ENCODE results near the gene TRIOBP.

DNA sequence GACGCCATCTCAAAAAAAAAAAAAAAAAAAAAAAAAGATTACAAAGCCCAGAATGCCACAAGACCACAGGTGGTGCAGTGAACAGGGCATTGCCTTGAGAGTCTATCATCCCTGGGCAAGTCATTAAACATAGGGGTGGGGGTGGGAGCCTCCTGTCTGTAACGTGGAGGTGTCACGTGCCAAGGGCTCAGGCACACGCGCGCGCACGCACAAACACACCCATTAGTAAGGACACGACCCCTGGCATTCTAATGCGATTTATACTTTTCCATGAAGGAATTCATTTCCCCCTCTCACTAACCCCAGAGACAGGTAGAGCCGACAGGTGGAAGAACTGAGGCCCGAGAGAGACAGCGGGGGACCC lies 105.1 kb downstream of the TRIOBP start:
- TF ChIP-seq, protein P1, sequence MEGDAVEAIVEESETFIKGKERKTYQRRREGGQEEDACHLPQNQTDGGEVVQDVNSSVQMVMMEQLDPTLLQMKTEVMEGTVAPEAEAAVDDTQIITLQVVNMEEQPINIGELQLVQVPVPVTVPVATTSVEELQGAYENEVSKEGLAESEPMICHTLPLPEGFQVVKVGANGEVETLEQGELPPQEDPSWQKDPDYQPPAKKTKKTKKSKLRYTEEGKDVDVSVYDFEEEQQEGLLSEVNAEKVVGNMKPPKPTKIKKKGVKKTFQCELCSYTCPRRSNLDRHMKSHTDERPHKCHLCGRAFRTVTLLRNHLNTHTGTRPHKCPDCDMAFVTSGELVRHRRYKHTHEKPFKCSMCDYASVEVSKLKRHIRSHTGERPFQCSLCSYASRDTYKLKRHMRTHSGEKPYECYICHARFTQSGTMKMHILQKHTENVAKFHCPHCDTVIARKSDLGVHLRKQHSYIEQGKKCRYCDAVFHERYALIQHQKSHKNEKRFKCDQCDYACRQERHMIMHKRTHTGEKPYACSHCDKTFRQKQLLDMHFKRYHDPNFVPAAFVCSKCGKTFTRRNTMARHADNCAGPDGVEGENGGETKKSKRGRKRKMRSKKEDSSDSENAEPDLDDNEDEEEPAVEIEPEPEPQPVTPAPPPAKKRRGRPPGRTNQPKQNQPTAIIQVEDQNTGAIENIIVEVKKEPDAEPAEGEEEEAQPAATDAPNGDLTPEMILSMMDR (IDR thresholded peaks at IDR 0.05), result no peak
- no peak for TF ChIP-seq POLR2A (IDR thresholded peaks at IDR 0.05)
